Suppressor macrophage (primary cell): ENCODE results near the gene SMIM1.

Experiments used
- DNase-seq, 4 experiments: peaks; one replicate each; pipeline ENCODE4 v3.0.0-alpha.2; 2020 to 2022

The SMIM1 gene

DNA sequence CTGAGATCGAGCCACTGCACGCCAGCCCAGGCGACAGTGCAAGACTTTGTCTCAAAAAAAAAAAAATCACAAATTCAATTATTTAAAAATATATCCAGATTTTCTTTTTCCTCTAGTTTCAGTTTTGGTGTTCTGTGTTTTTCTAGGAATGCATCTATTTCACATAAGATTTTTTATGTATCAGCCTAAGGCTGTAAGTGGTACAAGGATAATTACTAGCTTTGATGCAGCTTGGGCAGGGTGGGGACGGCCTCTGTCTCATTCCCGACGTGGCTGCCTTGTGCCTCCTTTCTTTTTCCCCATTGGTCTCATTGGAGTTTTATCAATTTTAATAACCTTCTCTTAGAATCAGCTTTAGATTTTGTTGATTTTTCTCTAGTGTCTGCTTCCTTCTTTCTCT, 13.4 kb upstream of the SMIM1 start:
- no peak for DNase-seq

DNA sequence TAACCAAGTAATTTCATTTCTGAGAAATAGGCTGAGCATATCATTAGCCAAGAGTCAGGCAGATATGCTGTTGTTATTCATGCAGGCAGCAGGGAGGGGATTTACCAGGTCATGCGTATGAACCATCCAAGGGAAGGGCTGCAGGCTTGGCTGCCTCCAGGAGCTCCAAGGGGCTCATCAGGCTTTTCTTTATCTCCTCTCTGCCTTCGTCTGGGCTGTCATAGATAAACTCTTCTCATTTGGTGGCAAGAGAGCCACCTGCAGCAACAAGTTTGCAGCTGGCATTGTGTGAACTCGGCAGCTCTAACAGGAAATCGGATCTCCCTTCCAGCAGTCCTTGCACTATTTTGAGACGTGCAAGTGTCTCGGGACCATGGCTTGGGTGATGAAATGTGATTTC, 12.8 kb upstream of the SMIM1 start:
- DNase-seq: no peak

DNA sequence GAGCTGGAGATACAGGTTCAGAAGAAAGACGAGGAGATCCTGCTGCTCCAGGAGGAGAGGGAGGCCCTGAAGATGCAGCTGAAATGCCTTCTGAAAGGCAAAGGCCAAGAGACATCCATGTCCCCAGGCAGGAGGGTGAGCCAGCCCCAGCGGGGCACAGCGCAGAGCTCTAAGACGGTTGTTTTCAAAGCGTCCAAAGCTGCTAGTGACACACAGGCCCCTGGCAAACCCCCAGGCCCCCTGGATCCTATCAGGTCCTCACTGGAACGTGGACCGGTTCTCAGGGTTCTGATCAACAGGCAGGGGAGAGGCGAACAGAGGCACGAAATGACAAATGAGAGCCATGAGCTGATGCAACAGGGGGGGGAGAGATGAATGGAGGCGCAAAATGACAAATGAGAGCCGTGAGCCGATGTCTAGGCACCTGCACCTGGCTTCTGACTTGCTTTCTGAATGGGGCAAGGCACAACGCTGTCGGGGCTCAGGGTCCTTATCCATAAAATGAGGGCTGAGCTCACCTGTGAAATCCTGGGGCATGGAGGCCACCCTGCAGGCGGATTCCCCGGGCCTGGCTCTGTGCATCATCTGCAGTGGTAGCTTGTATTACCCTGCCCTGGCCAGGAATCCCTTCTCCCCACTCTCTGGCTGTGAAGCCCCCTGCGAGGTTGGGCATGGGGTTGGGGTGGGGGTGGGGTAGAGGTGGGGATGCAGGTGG, 11.1 kb upstream of the SMIM1 start:
- DNase-seq: no peak

DNA sequence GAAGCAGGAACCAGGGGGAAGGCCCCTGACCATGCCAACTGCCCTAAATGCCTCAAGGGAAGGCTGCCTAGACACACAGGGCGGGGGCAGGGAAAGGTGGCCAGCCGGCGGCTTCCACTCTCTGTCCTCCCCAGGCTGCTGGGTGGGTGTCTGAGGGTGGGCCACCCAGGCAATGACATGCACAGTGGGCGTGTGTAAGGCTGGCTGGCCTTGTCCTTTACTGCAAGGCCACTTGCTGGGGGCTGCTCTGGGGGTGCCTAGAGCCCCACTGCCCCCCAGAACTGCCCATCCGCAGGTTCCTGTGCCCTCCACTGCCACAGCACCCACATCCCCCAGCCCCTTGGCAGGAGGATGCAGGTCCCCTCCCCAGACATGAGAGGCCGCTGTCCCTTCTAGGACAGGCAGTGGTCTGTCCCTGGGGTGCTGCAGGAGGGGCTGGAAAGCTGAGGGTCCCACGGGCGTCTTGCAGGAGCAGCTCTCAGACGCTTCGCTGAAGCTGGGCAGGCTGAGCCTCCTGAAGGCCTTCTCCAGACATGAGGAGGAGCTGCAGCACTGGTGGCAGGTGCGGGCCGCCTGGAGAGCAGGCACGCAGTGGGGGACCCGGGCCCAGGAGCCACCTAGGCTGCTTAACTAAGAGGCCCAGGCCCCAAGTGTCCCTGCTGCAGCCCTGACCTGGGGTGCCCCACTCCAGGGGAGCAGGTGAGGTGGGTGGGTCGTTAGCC, 10.2 kb upstream of the SMIM1 start:
- DNase-seq: no peak

DNA sequence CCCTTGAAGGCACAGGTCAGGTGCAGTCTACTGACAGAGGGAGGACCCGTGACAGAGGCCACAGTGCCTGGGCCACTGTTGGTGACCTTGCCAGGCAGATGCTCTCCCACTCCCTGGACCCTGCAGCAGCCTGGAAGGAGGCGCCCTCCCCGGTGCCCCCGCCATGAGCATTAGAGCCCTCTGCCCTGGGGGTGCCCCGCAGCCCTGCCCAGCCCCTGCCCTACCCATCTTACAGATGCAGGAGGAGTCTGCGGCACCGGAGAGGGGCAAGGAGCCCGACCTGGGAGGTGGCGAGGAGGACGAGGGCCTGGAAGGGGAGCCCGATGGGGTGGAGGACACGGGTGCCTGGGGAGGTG, 9.7 kb upstream of the SMIM1 start:
- no peak for DNase-seq

DNA sequence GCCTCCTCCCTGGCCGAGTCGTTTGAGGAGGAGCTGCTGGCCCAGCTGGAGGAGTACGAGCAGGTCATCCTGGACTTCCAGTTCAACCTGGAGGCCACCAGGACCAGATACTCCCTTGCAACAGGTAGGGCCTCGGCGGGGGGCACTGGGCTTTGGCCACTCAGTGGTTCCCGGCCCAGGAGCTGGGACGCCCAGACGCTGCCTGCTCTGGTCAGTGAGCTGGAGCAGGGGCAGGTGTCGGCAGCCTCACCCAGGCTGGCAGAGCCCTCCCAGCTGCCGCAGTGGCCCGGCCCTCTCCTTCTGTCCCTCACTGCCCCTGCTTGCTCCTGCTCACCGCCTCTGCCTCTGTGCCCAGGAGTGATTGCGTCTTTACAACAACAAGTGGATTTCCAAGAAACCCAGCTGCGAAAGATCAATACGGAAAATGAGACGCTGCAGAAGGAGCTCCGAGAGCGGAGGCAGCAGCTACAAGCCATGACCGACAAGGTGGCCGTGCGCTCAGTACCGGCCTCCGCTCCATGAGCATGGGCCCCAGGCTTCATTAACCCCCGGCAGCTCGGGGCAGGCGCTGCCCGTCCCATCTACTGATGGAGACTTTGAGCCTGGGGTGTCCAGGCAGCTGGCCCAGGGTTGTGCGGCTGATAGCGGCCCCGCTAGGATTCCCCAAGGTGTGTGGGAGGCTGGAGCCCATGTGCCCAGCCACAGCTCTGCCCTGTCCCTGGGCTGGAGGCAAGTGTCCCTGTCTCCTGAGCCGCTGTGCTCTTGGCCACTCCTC, 9.0 kb upstream of the SMIM1 start:
- no peak for DNase-seq

DNA sequence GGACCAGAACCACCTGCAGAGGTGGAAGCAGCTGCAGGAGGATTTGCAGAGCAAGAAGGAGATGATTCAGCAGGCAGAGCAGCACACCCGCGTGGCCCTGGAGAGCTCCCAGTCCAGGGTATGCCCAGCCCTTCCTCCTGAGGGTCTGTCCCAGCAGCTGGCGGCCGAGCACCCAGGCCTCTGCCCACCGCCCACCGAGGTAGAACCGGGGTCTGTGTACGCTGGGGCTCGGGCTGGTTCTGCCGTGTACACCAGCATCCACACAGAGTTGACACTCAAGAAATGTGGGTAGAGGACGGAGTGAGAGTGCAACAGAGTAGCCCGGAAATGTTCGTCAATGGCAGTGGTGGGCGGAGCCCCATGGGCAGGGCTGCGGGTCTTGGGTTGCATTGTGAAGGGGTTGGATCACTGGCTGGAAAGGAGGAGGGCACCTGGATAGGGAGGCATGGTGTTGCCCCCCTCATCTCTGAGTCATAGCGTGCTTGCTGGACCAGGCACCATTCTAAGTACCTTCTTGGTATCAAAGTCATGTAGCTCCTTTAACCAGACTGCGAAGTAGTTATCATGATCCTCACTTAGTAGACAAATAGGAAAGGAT, 5.1 kb upstream of the SMIM1 start:
- DNase-seq: no peak

DNA sequence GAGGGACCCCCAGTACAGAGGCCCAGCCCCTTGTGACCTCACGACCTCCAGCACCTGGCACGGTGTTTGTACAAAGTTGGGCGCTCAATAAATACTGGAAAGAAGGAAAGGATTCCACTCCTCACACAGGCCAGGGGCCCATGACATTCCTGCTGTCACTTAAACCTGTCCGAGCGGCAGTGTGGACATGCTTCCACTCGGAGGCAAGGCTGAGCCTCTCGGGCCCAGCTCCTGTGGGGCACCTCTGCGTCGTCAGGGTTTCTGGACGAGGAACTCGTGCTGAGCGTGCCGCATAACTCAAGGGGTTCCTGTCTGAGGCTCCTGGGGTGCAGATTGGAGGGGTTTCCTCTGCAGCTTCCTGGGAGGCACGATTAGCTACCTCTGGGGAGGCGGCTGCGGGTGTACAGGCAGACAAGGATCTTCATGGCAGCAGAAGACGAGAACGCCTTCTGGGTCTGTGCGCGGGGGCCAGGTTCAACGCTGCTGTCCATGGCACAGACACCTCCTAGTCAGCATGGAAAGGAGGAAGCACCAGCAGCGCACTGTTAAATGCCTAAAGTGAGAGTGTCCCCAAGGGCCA, 3.6 kb upstream of the SMIM1 start:
- DNase-seq: no peak

DNA sequence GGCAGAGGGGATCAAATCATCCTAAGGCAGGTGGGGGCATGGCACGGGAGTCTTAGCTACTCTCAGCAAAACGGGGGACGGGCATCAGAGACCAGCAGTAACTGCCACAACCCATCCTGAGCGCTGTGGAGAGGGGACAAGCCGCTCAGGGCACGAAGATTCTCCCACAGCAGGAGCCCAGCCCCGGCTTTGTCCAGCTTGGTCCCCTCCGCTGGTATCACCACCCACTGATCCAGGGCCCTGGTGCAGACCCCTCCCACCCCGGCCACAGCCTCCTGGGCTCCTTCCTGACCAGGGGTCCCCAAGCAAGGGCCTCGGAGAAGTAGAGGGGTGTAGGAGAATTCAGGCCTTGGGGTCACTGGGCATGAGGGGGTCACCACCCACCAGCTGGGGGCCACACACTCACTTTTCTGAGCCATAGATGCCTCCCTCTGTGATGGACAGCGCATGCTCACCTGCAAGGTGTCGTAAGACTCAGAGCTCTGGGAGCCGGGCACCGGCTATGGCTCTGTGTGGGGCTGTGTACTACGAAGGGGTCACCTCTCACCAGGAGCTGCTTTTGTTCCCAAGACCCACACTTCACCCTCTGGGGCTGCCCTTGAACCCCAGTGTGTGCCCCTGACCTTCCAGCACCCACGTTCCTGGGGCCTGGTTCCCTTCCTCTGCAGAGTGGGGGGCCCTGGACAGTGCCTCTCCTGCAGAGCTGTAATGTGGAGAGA, 2.3 kb upstream of the SMIM1 start:
- no peak for DNase-seq

DNA sequence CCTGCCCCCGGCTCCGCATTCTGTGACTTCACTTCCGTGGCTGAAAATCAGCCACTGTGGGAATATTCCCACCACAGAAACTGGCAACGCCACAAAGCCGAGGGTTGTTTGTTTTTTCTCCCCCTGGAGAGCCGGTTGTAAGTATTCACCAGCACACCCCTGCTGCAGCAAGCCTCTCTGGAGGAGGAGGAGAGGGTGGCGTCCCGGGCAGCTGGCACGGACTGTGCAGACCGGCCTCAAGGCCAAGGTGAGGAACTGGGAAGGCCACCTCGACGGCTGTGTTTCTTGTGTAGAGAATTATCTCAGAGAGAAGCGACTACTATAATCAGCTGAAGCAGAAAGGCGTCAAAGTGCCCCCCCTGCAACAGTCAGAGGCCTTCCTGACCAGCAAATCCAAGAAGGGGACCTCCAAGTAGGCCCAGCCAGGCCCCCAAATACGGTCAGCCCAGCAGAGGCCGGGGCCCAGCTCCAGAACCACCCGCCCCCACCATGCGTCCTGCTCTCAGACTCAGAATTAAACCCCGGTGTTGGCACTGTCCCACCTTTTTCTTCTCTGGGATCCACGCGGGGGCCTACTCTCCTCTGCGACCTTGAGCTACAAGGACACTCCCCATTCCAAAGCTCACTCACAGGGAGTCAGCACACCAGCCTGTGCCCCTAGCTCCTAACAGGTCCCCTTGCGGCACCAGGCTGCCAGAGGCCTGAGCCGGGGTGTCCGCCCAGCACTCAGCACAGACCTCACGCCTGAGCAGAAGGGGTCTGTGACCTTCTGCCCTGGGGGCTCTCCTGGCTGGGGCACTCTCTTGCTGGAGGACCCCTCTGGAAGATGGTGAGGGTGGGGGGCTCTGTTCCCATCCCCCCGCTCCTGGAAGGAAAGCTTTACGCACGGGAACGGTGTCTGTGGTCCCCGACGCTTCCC, 1.2 kb upstream of the SMIM1 start:
- no peak for DNase-seq

DNA sequence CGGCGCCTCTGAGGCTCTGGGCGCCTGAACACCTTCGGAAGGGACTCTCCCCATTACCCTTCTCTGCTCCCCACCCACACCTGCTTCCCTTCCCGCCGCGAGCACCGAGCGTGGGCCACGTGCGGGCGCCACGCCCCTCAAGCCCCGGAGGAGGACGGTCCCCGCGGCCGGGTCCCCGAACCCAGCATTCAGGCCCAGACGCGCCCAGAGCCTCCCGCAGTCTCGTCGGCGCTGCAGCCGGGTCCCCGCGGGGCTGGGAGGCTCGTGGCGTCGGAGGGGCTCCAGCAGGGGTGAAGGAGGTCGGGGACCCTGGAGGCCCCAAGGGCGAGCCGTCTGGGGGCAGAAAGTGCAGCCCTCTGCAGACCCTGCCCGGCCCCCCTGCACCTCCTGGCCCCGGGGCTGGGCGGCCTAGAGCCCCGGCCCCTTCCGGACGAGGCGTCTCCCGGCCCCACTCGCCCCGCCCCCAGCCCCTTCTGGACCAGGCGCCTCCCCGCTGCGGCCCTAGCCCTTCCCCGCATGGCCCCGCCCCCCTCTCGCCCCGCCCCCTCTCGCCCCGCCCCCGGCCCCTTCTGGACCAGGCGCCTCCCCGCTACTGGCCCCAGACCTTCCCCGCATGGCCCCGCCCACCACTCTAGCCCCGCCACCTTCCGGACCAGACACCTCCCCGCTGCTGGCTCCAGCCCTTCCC, 378 bp upstream of the SMIM1 start:
- DNase-seq: peak; percentile 64 to 87 (median 76)

DNA sequence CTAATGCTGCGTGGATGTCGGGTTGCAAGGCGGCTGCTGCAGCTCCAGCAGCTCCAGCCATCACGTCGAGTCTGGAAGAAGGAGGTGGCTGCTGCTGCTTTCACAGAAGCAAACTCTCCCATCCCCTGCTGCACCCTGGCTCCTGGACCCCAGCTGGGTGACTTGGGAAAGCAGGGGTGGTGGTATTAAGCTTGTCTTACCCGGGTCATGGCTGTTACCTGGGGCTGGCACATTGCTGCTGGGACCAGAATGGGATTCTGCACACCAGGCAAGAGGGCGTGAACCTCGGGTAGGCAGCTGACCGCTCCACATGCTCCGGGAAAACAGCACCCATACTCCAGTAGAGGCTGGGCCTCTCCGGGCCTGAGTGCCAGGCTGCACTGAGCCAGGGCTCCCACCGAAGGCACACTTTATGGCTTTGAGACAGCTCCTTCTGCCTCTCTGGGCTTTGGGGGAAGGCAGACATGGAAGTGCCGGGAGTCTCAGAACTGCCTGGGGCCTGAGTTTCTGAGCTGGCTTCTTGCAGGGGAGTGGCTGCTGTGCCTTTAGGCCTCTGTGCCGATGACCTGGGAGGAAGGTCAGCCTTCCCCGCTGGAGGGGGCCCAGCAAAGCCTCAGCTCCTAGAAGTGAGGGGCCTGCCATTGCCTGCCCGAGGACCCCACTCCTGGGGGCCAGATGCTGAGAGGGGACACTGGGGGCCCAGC, 1.2 kb downstream of the SMIM1 start:
- DNase-seq: no peak

DNA sequence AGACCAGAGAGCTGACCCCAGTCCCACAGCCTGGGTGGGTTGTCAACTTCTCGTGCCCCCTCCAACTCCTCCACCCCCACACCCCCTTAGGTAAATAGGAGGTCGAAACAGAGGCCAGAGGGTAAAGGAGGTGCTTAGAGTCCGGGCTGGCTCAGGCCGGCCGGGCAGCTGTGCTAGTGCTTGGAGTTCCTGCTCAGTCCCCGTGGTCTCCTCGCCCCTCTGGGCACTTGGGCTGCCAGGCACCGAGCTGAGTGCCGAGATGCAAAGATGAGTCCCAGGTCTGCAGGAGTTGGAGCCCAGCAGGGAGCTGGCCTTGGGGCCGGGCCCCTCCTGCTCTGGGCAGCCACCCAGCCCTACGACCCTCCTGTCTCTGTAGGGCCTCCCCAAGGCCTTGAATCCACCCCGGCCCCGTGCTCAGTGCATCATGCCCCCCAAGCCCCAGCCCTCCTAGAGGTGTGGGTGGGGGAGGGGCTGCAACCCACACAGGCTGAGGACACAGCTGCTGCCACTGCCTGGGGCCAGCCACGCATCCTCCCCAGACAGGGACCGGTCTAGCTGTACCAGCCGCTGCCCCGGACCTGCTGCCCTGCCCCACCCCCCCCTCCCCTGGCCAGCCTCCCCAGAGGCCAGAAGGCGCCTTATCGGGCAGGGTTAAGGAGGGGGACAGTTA, 1.9 kb downstream of the SMIM1 start:
- no peak for DNase-seq

DNA sequence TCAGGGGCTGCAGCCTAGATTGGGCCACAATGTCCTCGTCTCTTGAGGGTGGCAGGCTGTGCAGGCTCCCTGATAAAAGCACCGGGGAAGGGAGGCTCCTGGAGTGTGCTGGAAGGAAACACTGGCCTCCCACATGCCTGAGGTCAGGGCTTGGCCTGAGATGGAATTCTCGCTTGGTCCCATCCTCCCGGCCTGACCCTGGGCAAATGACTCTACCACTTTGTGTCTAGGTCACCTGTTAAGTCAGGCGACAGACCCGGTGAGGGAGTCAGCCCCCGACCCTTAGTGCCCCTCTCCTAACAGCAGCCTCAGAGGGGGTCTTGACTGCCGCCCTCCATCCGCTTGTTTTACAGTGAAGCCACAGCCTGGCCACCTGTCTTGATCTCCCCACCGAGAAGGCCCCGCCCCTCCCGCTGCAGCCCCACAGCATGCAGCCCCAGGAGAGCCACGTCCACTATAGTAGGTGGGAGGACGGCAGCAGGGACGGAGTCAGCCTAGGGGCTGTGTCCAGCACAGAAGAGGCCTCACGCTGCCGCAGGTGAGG, 2.5 kb downstream of the SMIM1 start:
- DNase-seq: no peak

DNA sequence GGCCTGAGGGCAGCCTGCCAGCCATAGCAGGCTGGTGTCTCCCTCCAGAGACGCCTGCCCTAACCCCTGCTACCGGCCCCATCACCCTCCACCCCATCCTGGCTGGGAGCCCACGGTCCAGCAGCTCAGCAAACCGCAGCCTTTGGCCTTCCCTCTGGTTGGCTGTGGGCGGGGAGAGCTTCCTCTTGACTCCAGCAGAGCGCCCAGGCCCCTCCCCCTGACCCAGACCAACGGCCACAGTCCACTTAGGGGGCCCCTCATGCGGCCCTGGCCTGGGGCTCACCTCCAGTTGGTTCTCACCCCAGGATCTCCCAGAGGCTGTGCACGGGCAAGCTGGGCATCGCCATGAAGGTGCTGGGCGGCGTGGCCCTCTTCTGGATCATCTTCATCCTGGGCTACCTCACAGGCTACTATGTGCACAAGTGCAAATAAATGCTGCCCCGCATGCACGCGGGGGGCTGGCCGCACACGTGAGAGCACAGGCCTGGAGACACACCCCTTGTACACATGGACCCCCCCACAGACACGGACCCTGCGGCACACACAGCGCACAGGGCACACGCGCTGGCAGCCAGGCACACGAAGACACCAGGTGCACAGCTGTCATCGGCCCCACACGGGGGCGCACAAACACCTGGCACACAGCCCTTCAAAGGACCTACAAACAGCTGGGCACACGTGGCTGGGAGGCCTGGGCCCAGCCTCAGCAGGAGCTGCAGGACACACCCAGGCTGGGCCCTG, 3.1 kb downstream of the SMIM1 start:
- peak; percentile 70 to 90 (median 82) for DNase-seq

DNA sequence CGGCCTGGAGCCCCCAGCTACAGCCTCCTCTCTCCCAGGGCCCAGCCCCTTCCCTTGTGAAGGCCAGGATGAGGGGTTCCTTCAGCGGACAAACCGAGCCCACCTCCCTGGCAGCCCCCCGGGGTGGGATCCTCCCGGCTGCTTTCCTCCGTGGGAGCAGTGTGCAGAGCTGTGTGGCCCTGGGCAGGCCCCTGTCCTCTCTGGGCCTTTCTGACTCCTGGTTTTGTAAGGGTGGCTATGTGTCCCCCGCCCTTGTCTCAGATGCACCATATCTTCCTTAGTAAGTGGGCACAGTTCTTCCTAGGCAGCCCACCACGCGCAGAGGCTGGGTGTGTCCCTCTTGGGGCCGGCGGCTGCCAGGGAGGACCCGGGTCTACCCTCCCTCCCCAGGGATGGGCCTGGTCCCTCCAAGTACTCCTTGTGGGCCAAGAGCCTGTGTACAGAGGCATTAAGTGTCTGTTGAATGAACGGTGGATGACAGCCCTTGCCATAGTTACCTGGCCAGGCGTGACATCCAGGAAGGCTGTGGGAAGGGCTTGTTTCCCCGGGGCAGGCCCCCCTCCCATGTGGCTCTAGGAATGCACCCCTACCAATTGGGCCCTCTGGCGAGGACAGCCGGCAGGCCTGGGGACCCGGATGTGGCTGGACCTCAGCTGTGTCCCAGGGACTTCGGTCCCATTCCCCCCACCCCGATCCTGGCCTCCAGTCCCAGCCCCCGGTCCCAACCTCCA, 3.8 kb downstream of the SMIM1 start:
- DNase-seq: no peak

DNA sequence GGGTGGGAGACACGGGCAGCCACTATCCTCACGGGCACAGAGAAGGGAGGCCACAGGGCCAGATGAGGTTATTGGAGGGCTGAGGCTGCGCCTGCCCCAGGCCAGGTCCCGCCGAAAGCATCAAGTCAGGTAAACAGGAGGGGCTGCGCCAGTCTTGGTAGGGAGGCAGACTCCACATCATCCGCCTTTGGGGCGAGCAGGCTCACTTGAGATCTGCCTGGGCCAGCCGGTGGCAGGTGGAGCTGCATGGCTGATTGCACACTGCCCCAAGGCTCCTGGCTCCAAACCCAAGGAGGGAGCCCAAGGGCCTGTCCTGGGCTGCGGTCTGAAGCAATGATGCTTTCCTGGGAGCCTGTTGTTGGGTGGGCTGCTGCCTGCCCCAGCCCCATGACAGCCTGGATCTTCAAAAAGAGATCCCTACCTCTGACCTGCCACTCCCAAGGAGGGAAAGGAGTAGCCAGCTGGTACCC, 4.6 kb downstream of the SMIM1 start:
- no peak for DNase-seq
